ENCODE measurements around the gene FLCN.

DNA sequence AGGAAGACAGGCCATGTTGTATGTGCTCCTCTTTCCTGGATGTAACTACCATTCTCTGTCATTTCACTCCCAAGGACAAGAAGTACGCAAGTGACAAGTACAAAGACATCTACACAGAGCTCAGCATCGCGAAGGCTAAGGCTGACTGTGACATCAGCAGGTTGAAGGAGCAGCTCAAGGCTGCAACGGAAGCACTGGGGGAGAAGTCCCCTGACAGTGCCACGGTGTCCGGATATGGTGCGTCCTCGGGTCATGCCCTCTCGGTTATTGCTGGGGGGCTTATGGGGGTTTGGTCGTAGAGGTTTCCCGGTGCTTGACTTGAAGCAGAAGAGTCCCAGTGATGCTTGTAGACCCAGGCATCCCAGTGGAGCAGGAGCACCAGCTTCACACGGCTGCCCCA lies 59.8 kb downstream of the FLCN start:
- TF ChIP-seq ISL1 (CRISPR knock-in tag; IDR thresholded peaks at IDR 0.05) = no peak
- no peak for TF ChIP-seq ZNF565 (CRISPR knock-in tag; conservative IDR thresholded peaks at IDR 0.05; ENCODE audit: low read depth)
- TF ChIP-seq CSDC2 (CRISPR knock-in tag; IDR thresholded peaks at IDR 0.05) = no peak
- no peak for TF ChIP-seq SNAI2 (CRISPR knock-in tag; IDR thresholded peaks at IDR 0.05)
- TF ChIP-seq OSR1 (CRISPR knock-in tag; IDR thresholded peaks at IDR 0.05) = no peak
- TF ChIP-seq ZC3H10 (CRISPR knock-in tag; IDR thresholded peaks at IDR 0.05) = no peak
- TF ChIP-seq ZFP3 (CRISPR knock-in tag; IDR thresholded peaks at IDR 0.05) = no peak
- TF ChIP-seq PPARA (CRISPR knock-in tag; IDR thresholded peaks at IDR 0.05; ENCODE audit: borderline replicate concordance) = no peak
- TF ChIP-seq, protein P1, sequence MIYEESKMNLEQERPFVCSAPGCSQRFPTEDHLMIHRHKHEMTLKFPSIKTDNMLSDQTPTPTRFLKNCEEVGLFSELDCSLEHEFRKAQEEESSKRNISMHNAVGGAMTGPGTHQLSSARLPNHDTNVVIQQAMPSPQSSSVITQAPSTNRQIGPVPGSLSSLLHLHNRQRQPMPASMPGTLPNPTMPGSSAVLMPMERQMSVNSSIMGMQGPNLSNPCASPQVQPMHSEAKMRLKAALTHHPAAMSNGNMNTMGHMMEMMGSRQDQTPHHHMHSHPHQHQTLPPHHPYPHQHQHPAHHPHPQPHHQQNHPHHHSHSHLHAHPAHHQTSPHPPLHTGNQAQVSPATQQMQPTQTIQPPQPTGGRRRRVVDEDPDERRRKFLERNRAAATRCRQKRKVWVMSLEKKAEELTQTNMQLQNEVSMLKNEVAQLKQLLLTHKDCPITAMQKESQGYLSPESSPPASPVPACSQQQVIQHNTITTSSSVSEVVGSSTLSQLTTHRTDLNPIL (CRISPR knock-in tag; IDR thresholded peaks at IDR 0.05; ENCODE audit: low read depth) = no peak
